ENCODE measurements around the gene CAMK2N1. TPM values are rescaled to one million over a fixed set of nuclear protein-coding genes. Genes with fewer than 3 reads are reported as not detected.
A peak's percentile ranks its signal among the peaks of the same experiment; 100 is the strongest.

Gene CAMK2N1
- total RNA-seq, 1 donor from 2014 or later, result 0.18 TPM

GRCh38 chr1:20487236-20487590, 1.2 kb upstream of the CAMK2N1 start:
- peaks cover 20% of the 10 kb centered on the region for H3K4me1 Mint-ChIP-seq
- DNase-seq (no peak), ATAC-seq (ENCODE audit: low read depth) (no peak)
- H3K36me3 Mint-ChIP-seq (ENCODE audit: low read depth), result no peaks in the 10 kb centered on the region
- no peaks in the 10 kb centered on the region for H3K9me3 Mint-ChIP-seq
- ChIA-PET CTCF (interaction anchor here (0.5 kb wide), 1 partner anchor 268 kb away, joined by 3 read pairs; no protein-coding TSS in a partner anchor), POLR2A (no interaction called here)
- no peak for TF ChIP-seq CTCF (IDR thresholded peaks at IDR 0.05)
- H3K27ac Mint-ChIP-seq, result no peak overlapping the region
- intact Hi-C loops (cut with micrococcal nuclease), result no loop called here
- peaks cover 47% of the 10 kb centered on the region for H3K27me3 Mint-ChIP-seq
- peak overlapping the region; percentile 55 for H3K4me3 Mint-ChIP-seq

- DNase-seq (peak; percentile 41), ATAC-seq (ENCODE audit: low read depth) (peak; percentile 16)
- no peaks in the 10 kb centered on the region for H3K9me3 Mint-ChIP-seq
- intact Hi-C loops (cut with micrococcal nuclease), result no loop called here
- H3K4me3 Mint-ChIP-seq, result peak overlapping the region; percentile 68
- H3K27me3 Mint-ChIP-seq, result peaks cover 52% of the 10 kb centered on the region
- ChIA-PET POLR2A (no interaction called here), CTCF (interaction anchor here (1.1 kb wide), 1 partner anchor 8 kb away, joined by 4 read pairs; no protein-coding TSS in a partner anchor)
- H3K36me3 Mint-ChIP-seq (ENCODE audit: low read depth), result no peaks in the 10 kb centered on the region
- peaks cover 20% of the 10 kb centered on the region for H3K4me1 Mint-ChIP-seq
- no peak for TF ChIP-seq CTCF (IDR thresholded peaks at IDR 0.05)
- H3K27ac Mint-ChIP-seq, result no peak overlapping the region
These were observed 636 bp upstream of the CAMK2N1 start for GRCh38 chr1:20486457-20487235.

- H3K36me3 Mint-ChIP-seq (ENCODE audit: low read depth), result no peaks in the 10 kb centered on the region
- peaks cover 65% of the 10 kb centered on the region for H3K27me3 Mint-ChIP-seq
- H3K4me1 Mint-ChIP-seq, result peaks cover 20% of the 10 kb centered on the region
- ATAC-seq (ENCODE audit: low read depth) (no peak), DNase-seq (peak; percentile 22)
- no peak for TF ChIP-seq CTCF (IDR thresholded peaks at IDR 0.05)
- peak overlapping the region; percentile 70 for H3K4me3 Mint-ChIP-seq
- intact Hi-C loops (cut with micrococcal nuclease), result no loop called here
- POLR2A ChIA-PET, result no interaction called here
- H3K27ac Mint-ChIP-seq, result no peak overlapping the region
- no peaks in the 10 kb centered on the region for H3K9me3 Mint-ChIP-seq
- CTCF ChIA-PET, result interaction anchor here (0.6 to 1.2 kb wide), 2 partner anchors 9 to 397 kb away, joined by 3 read pairs; no protein-coding TSS in a partner anchor
These were observed 1.2 kb downstream of the CAMK2N1 start for GRCh38 chr1:20484519-20485462.

GRCh38 chr1:20483833-20484518, 2.0 kb downstream of the CAMK2N1 start:
- Mint-ChIP-seq H3K27me3 (peaks cover 63% of the 10 kb centered on the region), H3K9me3 (no peaks in the 10 kb centered on the region), H3K36me3 (ENCODE audit: low read depth) (no peaks in the 10 kb centered on the region), H3K4me1 (peaks cover 20% of the 10 kb centered on the region), H3K4me3 (peak overlapping the region; percentile 70), H3K27ac (no peak overlapping the region)
- DNase-seq (no peak), ATAC-seq (ENCODE audit: low read depth) (no peak)
- intact Hi-C loops (cut with micrococcal nuclease), result no loop called here
- CTCF ChIA-PET, result interaction anchor here (0.6 to 1.8 kb wide), 4 partner anchors 8 to 396 kb away, joined by 3 to 7 read pairs (median 4); no protein-coding TSS in a partner anchor
- POLR2A ChIA-PET, result no interaction called here
- TF ChIP-seq CTCF (IDR thresholded peaks at IDR 0.05), result no peak
